SK-N-SH (cell line): ENCODE measurements around the gene TAF11L3. TPM values are rescaled to one million over a fixed set of nuclear protein-coding genes. Genes with fewer than 3 reads are reported as not detected.
"Not testable (repeated sequence)": the region's sequence is repeated elsewhere in the genome, so short reads cannot be mapped to it uniquely, and the experiment has no call there.

Source experiments
- CTCF ChIA-PET: fragments of 300-600, 350-600 bp; formaldehyde crosslinking; extraction: SDS; loops from one replicate; lab custom pipeline; 2021; lab: Yijun Ruan, JAX
- POLR2A ChIA-PET: fragments of 350-600 bp; sonication (Branson Sonifier 250); formaldehyde crosslinking; extraction: SDS; loops from one replicate; lab custom pipeline; 2020; ENCODE audit warnings: antibody characterized with exemption, inconsistent platforms; lab: Yijun Ruan, JAX
- DNase-seq: peaks from one replicate; pipeline ENCODE4 v3.0.0; 2012
- H2AFZ ChIP-seq: fragments of 200-600 bp; sonication (generic); 2 replicates; pipeline ENCODE4 v1.8.1; 2016; ENCODE audit warnings: antibody characterized with exemption, mild to moderate bottlenecking, low read depth
- H3F3A ChIP-seq: fragments of 200-600 bp; sonication (generic); replicated peaks from 2 replicates; pipeline ENCODE3; 2016; ENCODE audit warnings: antibody characterized with exemption, mild to moderate bottlenecking; ENCODE audit not compliant: insufficient read depth
- H3K27ac ChIP-seq, 2 experiments: fragments of 200-500 bp in 1 of 2; fragments of 200-600 bp in 1 of 2; sonication (Bioruptor generic) in 1 of 2; sonication (generic), shearing (Covaris generic) in 1 of 2; 2 replicates each; pipeline versions ENCODE4 v1.5.1 to v1.6.1; 2014 to 2016; ENCODE audit warnings: low read depth in 2 of 2, inconsistent platforms in 1 of 2, low read length in 1 of 2, mild to moderate bottlenecking in 1 of 2, mixed read lengths in 1 of 2
- H3K27me3 ChIP-seq: fragments of 200-600 bp; sonication (generic), shearing (Covaris generic); 2 replicates; pipeline ENCODE4 v1.6.1; 2016; ENCODE audit warnings: mixed run types; ENCODE audit not compliant: insufficient read depth
- H3K36me3 ChIP-seq, 2 experiments: fragments of 200-500 bp in 1 of 2; fragments of 200-600 bp in 1 of 2; sonication (Bioruptor generic) in 1 of 2; sonication (generic) in 1 of 2; replicated peaks in 1 of 2; 2 replicates each; pipeline versions ENCODE3 to v1.5.1; 2014 to 2016; ENCODE audit warnings: low read length in 1 of 2, mild to moderate bottlenecking in 1 of 2; ENCODE audit not compliant: insufficient read depth in 2 of 2, control insufficient read depth in 1 of 2
- H3K4me1 ChIP-seq, 2 experiments: fragments of 200-500 bp in 1 of 2; fragments of 200-600 bp in 1 of 2; sonication (Bioruptor generic) in 1 of 2; sonication (generic), shearing (Covaris generic) in 1 of 2; 2 replicates each; pipeline versions ENCODE4 v1.5.1 to v1.6.1; 2014 to 2016; ENCODE audit warnings: low read depth in 1 of 2, low read length in 1 of 2, mixed run types in 1 of 2; ENCODE audit not compliant: insufficient read depth in 2 of 2, control insufficient read depth in 1 of 2
- H3K4me2 ChIP-seq: fragments of 200-600 bp; sonication (generic), shearing (Covaris generic); 2 replicates; pipeline ENCODE4 v1.6.1; 2017; ENCODE audit warnings: mixed run types
- H3K4me3 ChIP-seq, 2 experiments: fragments of 200-500 bp in 1 of 2; fragments of 200-600 bp in 1 of 2; sonication (Bioruptor generic) in 1 of 2; sonication (generic), shearing (Covaris generic) in 1 of 2; 2 replicates each; pipeline versions ENCODE4 v1.5.1 to v1.8.1; 2014 to 2016; ENCODE audit warnings: low read depth in 2 of 2, inconsistent platforms in 1 of 2, low read length in 1 of 2, mild to moderate bottlenecking in 1 of 2, mixed read lengths in 1 of 2, moderate library complexity in 1 of 2
- H3K79me2 ChIP-seq: fragments of 200-600 bp; sonication (generic); 2 replicates; pipeline ENCODE4 v1.8.1; 2017; ENCODE audit warnings: mild to moderate bottlenecking; ENCODE audit not compliant: insufficient read depth
- H3K9ac ChIP-seq: fragments of 200-600 bp; sonication (generic); 2 replicates; pipeline ENCODE4 v1.6.1; 2017; ENCODE audit warnings: mixed run types
- H3K9me2 ChIP-seq: fragments of 200-600 bp; sonication (generic); 2 replicates; pipeline ENCODE4 v1.6.1; 2017; ENCODE audit warnings: mixed run types
- H3K9me3 ChIP-seq: fragments of 200-600 bp; sonication (generic); 2 replicates; pipeline ENCODE4 v1.6.1; 2017; ENCODE audit warnings: mixed run types, mild to moderate bottlenecking, moderate library complexity
- H4K20me1 ChIP-seq: fragments of 200-600 bp; sonication (generic); 2 replicates; pipeline ENCODE4 v1.6.1; 2017; ENCODE audit warnings: mild to moderate bottlenecking, mixed run types; ENCODE audit not compliant: insufficient read depth
- WGBS: methylation state at CpG from one replicate; pipeline ENCODE4 v1.1.6; 2017; ENCODE audit warnings: low lambda C conversion rate; 5-methylcytosine and 5-hydroxymethylcytosine counted together
- polyA plus RNA-seq, 3 experiments: library from polyadenylated mRNA; depleted of rRNA; stranded (reverse); fragments of >200 nt; gene quantifications; 2 replicates each; pipeline ENCODE4 v1.2.3, GENCODE V29; 2012
- small RNA-seq, 7 experiments: library from RNA; depleted of rRNA; stranded (forward); fragments of <200 nt; gene quantifications; one replicate each; pipeline ENCODE3, GENCODE V24; 2012

TAF11L3 gene
- polyA plus RNA-seq, 1 of the 3 experiments (the other 2 are of a cell fraction), result not detected

DNA sequence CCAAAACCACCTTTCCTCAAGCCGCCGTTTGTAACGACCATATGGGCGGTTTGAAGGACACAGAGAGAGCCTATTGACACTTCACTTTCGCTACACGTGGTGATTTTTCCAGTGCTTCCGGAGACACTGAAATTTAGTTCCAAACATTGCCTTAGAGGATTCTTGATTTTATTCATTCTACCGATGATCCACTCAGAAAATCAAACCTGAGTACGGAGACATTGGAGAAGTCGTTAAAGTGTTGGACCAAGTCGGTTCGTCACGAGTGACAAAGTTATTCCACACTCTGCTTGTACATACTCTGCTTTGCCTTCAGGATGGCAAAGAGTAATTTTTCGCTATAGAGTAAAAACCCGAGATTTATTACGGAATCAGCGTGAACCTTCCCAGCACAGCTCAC lies 8.3 kb downstream of the TAF11L3 start:
- CTCF ChIA-PET, H3K9me2 ChIP-seq, H4K20me1 ChIP-seq, H3K9ac ChIP-seq, H3K4me2 ChIP-seq, H3K9me3 ChIP-seq, H3K4me3 ChIP-seq, POLR2A ChIA-PET, H3K27ac ChIP-seq, H3F3A ChIP-seq, H3K4me1 ChIP-seq, H3K79me2 ChIP-seq, DNase-seq, H2AFZ ChIP-seq, H3K27me3 ChIP-seq, H3K36me3 ChIP-seq: not testable (repeated sequence)
- WGBS, result 69% methylated on average over 13 of the region's 17 CpGs

DNA sequence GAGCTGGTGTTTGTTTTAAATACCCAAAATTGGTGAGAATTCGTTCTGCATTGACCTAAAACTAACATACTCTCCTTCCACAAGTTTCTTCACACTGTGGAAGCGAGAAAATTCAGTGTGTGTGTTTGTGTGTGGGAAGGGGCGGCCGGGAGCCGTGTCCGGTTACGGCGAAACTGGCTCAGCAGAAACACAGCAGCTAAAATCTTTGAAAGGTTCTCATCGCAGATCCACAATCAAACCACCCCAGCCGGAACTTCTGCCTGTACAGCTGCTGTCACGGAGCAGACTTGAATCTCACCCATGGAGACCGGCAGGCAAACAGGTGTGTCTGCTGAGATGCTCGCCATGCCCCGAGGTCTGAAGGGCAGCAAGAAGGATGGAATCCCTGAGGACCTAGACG lies 10.2 kb downstream of the TAF11L3 start, which contains the start of gene TAF11L6:
Gene TAF11L6 (plus strand): TSS at position 301 of the 400 bp plus-strand sequence.
- WGBS, result no CpG with 5 or more reads among the region's 15 CpGs
- H3K36me3 ChIP-seq, H3F3A ChIP-seq, POLR2A ChIA-PET, H3K27me3 ChIP-seq, H3K4me2 ChIP-seq, H3K27ac ChIP-seq, H4K20me1 ChIP-seq, H3K79me2 ChIP-seq, H3K4me3 ChIP-seq, CTCF ChIA-PET, H3K4me1 ChIP-seq, H2AFZ ChIP-seq, H3K9ac ChIP-seq, H3K9me2 ChIP-seq, DNase-seq, H3K9me3 ChIP-seq: not testable (repeated sequence)

Small RNA genes within 50 kb of the gene (small RNA-seq; reads per million reads assigned to genes)
- gene AC106774.3, result 0 reads per million in 7 experiments

Other genes starting within 250 kb of the TAF11L3 start
- not detected in 2 replicates for gene TAF11L2, start 20.1 kb upstream of the TAF11L3 start, polyA plus RNA-seq (2012; rRNA removed)
- gene TAF11L4, start 3.4 kb downstream of the TAF11L3 start, polyA plus RNA-seq (2012; rRNA removed), result not detected in 2 replicates
- not detected in 2 replicates for gene TAF11L5, start 6.9 kb downstream of the TAF11L3 start, polyA plus RNA-seq (2012; rRNA removed)
- not detected in 2 replicates for gene TAF11L6, start 10.3 kb downstream of the TAF11L3 start, polyA plus RNA-seq (2012; rRNA removed)
- gene TAF11L7, start 67.4 kb downstream of the TAF11L3 start, polyA plus RNA-seq (2012; rRNA removed), result not detected in 2 replicates
- gene TAF11L8, start 72.6 kb downstream of the TAF11L3 start, polyA plus RNA-seq (2012; rRNA removed), result not detected in 2 replicates
- gene TAF11L9, start 76.0 kb downstream of the TAF11L3 start, polyA plus RNA-seq (2012; rRNA removed), result not detected in 2 replicates
- gene TAF11L10, start 79.5 kb downstream of the TAF11L3 start, polyA plus RNA-seq (2012; rRNA removed), result not detected in 2 replicates
- gene TAF11L11, start 85.8 kb downstream of the TAF11L3 start, polyA plus RNA-seq (2012; rRNA removed), result not detected in 2 replicates
- not detected in 2 replicates for gene TAF11L12, start 92.0 kb downstream of the TAF11L3 start, polyA plus RNA-seq (2012; rRNA removed)
- not detected in 2 replicates for gene TAF11L13, start 113.7 kb downstream of the TAF11L3 start, polyA plus RNA-seq (2012; rRNA removed)
- not detected in 2 replicates for gene TAF11L14, start 116.1 kb downstream of the TAF11L3 start, polyA plus RNA-seq (2012; rRNA removed)